NCI-H2107 treated with DMSO at 0.1 percent for 48 hours (cell line): ENCODE measurements around the gene PLSCR4.
"Not testable (repeated sequence)": the region's sequence is repeated elsewhere in the genome, so short reads cannot be mapped to it uniquely, and the experiment has no call there.

Experiments
- DNase-seq: peaks from one replicate; lab custom pipeline; 2025; ENCODE audit not compliant: unreplicated experiment; lab: John Stamatoyannopoulos, UW

PLSCR4 gene

DNA sequence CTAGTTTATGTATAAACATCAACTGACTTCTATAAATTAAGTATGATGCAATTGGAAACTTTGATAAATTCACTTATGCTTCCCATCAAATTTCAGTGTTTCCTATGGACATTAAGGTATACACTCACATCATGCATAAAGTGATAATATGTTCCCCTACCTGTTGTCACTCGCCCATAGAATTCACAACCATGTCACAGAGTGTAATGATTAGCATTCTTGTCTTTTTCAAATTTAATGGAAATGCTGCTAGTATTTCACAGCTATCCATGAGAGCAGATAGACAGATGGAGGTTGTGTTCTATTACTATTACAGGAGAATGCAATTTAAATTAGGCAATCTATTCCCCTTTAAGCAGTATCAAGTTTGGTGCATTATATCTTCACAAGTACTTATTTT is 984 bp downstream of the PLSCR4 start:
- DNase-seq: no peak

DNA sequence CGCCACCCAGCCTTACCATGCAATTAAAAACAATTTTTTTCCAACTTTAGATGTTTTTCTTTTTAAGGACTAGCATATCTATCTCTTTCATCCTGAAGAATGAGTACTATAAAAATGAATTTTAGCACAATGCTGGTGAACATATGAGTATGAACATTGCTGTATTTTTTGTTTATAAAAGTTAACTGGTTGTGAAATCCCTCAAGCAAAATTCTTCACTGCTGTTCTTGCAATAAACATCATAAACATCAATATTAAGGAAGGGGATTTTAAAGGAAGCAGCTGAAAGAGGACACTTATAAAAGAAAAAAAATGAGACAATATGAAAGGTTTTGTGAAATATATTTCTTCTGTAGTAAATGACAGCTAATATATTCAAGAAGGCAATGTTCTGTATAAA is 3.0 kb downstream of the PLSCR4 start:
- DNase-seq: no peak

DNA sequence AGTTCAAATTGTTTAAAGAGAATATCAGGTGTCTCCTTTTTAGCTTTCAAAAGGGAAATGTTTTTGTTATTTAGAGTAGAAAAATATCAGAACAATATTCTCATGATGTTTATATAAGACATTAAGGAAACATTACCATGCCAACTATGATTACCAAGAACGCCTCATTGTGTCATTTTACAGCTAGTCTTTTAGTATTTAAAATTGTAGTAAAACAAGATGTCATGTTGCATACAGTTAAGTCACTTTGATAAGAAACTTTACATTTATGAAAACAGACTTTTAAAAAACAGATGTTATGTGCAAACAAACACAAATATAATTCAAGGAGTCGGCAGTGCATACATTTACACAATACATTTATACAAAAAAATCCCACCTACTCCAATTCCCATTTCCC is 4.4 kb downstream of the PLSCR4 start:
- DNase-seq: no peak

DNA sequence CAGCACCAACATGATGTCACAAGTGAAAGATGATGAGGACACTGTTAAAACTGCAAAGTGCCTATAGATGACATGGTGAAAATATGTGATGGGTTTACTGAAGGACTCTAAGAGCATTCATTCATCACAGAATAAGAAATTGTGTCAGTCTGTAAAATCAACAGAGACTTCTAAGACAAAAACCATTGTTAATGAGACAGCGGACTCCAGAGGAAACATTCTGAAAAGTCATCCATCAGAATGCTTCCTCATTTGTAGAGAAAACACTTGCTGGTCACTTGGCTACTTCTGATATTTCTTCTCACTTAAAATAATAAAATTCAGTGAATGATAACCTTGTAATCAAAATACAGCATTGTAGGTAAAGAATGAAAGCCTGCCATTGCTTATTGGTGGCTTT is 7.3 kb downstream of the PLSCR4 start:
- DNase-seq: no peak

DNA sequence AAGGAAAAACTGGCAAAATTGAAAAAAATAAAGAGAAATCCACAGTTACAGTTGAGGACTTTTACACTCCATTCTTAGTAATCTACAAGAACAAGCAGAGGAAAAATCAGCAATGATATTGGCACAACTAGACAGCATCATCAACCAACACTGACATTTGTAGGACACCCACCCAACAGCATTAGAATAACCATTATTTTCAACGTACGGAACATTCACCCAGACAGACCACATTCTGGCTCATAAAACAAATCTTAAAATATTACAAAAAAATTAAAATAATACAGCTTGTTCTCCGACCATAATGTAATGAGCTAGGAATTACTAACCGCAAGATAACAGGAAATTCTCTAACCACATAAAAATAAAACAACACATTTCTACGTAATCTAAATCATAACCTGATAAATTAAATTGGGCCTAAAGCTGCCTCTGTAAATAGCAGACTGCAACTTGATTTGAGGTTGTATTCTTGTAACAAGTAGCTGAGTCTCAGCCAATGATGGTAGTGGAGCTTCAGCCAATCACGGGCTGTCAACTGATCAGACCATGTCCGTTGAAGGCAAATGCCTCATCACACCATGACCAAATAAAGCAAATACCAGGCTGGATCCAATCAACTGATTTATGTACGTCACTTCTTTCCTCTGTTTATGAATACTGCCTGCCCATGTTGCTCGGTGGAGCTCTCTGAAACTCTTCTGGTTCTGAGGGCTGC is 9.2 kb downstream of the PLSCR4 start:
- no peak for DNase-seq

DNA sequence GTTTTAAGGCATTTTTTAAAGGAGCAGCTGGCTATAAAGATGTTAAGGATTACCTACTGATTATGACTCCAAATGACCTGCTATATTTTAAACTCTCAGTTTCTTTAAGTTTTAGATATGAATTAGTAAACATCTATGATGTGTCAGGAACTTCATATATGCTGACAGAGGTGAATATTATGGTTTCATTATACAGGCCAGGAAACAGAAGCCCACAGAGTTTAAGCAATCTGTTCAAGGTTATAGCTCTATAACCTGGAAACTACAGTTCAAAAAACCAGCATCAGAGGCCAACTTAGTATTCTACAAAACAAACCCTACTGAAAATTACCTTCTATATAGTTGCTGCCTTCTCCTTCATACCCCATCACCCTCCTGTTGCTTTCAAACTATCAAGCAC is 17.4 kb downstream of the PLSCR4 start:
- no peak for DNase-seq

DNA sequence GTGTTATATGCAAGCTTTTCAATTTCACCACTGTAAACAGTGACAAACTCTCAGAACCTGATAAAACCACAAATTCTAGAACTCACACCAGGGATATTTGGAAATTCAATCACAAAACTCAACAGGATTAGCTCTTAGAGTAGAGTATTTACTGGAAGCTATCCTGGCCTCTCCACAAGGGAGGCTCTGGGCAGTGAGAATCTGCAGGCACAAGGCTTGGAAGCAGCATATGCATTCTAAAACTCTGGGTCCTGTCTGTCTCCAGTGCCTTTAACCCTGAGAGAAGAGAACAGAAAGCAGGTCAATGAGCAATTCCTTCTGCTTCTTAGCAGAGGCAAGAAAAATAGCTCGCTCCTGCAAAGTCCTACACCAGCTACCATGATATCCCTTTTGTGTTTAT is 23.4 kb downstream of the PLSCR4 start:
- DNase-seq: no peak

DNA sequence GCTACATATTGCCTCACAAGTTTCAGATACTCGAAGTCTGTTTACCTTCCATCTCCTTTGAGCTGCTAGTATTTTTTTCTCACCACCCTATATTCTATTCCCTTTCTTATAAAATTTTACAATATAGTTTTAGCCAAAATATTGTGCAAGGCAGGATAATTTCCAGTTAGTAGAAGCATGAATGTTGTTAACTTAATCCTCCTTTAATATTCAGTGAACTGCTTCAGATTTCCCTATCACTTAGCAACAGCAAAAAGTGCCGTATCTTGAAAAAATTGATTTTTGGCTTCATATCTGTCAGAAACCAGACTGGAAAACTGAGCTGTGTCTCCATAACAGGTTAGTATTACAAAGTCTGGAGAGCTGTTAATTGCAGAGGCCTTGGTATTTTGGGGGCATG is 24.0 kb downstream of the PLSCR4 start:
- DNase-seq: no peak

DNA sequence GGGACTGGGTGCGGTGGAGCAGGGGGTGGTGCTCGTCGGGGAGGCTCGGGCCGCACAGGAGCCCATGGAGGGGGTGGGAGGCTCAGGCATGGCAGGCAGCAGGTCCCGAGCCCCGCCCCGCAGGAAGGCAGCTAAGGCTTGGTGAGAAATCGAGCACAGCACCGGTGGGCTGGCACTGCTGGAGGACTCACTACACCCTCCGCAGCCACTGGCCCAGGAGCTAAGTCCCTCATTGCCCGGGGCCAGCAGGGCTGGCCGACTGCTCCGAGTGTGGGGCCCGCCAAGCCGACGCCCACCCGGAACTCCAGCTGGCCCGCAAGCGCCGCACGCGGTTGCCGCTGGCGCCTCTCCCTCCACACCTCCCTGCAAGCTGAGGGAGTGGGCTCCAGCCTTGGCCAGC is 25.4 kb downstream of the PLSCR4 start:
- DNase-seq: not testable (repeated sequence)

DNA sequence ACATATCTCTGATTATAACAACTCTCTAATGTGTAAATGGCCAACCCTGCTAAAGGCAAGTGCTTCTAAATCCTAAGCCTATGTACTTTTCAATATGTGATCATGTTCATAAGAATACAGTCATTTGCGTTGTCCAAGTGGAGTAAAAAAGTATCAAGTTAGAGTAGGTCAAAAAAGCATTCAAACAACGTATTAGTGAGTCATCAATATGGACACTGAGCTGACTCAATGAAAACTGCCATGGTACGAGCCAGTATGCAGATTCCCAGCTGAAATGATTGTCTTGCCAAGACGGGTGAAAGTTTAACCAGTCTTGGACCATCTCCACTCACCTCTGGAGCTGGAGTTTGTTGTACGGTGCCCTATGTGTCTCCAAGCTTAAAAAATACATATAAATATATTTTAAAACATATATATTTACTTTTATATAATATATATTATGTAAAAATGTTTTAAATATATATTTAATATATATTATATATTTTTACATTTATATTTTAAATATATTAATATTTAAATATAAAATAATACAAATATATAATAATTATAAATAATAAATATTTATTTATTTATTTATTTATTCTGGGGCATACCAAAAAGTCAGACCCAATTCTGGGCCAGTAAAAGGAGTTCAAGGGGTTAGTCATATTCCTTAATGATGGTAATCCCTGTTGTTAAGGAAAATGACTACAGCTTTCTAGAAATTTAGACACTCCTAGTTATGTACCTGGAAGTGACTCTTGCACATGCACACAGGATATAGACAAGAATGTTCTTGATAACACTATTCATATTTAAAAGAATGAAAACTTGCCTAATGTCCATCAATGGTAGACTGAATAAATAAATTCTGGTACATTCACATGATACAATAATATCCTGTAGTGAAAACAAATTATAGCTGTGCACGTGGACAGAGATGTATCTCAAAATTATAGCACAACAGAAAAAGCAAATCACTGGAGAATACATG is 27.2 kb downstream of the PLSCR4 start:
- DNase-seq: no peak

DNA sequence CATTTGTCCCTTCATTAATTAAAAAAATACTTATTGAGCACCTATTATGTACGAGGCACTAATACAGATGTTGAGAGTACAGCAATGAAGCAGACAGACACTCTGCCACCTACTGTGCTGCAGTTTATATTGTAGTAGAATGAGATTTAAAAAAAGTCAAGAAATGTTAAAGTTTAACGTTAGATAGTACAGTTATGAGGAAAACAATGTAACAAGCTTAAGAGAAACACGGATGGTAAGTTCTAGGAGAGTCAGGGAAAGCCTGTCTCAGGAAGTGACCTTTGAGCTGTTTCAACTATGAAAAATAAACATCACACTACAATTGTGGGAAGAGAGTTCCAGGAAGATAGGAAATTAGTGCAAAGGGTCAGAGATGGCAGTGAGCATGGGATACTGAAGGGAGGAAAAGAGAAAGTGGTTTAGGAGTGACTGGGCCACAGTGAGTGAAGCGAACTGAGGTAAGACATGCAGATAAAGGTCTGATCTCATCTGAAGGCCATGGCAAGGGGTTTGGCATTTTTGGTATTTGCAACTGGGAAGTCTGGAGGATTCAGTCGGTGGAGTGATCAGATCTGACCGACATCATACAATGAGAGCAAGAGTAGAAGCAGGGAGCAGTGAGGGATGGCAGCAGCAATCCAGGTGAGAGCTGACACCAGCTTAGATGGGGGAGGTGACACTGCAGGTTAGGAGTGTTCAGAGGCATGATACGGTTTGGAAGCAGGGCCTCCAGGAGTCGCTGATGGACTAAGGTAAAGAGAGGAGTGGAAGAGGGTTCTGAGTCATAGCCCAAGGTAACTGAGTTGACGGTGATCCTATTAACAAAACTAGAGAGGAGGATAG is 28.5 kb downstream of the PLSCR4 start:
- no peak for DNase-seq

DNA sequence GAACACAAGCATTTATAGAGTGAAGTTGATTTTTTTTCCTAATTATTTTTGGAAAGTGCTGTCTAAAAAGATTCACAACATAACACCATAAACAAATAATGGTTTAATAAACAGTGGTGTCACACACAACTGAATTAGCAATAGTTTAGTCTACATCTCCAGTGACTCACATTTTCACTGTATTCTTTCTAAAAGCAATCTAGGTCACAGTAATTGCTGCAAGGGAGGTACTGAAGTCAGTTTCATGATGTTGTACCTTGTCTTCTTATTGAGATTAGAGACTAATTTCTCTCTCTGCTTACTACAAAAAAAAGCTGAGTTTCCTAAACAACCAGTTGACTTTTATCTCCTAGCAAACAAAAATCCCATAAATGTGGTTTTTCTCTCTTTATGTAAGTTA is 29.6 kb downstream of the PLSCR4 start:
- DNase-seq: no peak

DNA sequence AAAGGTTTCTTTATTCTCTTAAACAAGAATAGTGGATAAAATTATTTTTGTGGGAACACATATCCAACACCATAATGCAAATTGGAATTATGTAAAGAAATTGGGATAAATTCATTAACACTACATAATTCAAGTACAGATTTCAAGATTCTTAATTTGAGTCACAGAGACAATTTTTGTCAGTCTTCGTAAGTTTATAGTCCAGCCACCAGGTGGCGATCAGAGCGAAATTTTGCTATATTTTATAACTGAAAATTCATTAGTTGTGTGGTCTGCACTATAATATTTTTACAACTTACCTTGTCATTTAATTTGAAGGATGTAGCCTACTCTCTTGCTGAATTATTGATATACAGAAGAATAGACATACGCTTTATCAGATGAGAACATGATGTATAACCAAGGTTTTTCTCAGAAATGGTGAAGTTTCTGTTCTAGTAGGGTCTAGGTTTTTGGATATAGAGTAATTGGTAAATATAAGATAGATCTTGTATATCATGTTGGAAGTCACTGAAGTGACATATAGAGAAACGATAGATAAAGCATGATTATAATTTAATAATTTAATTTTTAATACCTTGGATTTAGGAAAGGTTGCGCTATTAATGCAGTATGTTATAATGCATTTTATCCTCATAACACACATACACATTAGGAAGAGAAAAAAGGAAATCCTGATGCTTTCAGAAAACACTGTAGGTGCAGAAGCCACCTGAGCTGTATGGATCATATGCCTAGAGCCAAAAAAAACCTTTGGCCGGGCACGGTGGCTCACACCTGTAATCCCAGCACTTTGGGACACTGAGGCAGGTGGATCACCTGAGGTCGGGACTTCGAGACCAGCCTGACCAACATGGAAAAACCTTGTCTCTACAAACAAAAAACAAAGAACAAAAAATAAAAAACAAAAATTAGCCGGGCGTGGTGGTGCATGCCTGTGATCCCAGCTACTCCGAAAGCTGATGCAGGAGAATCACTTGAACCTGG is 31.7 kb downstream of the PLSCR4 start:
- peak; percentile 26 for DNase-seq

DNA sequence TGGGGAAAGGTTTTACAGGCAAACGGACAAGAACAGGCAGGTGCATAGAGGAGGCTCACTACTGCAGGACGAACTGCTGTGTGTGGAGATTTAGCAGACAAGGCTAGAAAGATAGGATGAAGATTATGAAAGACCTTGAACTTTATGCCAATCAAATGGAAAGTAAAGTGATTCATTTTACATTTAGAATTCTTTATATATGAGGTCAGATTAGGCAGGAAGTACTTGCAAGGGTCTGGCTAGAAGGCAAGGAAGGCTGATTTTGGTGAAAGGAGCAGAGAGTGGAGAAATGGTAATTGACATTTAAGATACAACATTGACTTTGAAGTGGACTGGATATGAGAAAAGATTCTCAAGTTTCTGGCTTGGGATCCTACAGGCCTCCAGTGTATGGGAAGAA is 33.6 kb downstream of the PLSCR4 start:
- no peak for DNase-seq

DNA sequence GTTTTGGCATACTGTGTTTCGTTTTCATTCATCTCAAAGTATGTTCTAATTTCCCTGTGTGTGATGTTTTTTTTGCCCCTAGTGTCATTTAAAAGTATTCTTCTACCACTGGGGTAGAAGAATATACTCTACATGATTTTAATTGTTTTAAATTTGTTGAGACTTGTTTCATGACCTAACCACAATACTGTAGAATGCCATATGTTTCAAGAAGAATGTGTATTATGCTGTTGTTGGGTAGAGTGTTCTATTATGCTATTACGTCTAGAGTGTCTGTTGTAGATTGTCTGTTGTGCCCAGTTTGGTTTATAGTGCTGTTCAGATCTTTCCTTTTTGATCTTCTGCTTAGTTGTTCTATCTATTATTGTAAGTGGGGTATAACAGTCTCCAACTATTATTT is 36.4 kb downstream of the PLSCR4 start:
- no peak for DNase-seq

DNA sequence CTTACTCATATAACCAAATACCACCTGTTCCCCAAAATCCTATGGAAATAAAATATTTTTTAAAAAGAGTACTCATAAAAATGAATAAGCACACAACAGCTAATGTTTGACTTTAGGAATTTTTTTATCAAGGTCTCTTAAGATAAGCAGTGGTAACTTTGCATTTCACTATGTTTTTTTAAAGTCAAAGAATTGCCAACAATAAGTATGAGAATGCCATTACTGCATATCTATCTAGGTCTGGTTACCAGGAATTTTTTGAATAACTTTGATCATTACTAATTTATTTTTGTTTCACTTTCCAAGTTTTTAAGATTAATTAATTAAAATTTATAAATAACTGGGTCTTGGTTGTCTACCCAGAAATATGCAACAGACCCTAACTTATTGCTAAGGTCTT is 41.5 kb downstream of the PLSCR4 start:
- no peak for DNase-seq

DNA sequence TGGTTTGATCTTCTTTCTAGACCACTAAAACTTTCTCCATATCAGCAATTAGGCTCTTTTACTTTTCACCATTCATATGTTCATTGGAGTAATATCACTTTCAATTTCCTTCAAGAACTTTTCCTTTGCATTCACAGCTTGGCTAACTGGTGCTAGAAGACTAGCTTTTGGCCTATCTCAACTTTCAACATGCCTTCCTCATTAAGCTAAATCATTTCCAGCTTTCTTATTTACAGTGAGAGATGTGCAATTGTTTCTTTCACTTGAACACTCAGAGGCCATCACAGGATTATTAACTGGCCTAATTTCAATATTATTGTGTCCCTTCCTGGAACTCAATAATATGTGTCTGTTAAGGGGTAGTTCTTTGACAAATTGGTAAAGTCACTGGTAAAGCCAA is 47.1 kb downstream of the PLSCR4 start:
- no peak for DNase-seq

DNA sequence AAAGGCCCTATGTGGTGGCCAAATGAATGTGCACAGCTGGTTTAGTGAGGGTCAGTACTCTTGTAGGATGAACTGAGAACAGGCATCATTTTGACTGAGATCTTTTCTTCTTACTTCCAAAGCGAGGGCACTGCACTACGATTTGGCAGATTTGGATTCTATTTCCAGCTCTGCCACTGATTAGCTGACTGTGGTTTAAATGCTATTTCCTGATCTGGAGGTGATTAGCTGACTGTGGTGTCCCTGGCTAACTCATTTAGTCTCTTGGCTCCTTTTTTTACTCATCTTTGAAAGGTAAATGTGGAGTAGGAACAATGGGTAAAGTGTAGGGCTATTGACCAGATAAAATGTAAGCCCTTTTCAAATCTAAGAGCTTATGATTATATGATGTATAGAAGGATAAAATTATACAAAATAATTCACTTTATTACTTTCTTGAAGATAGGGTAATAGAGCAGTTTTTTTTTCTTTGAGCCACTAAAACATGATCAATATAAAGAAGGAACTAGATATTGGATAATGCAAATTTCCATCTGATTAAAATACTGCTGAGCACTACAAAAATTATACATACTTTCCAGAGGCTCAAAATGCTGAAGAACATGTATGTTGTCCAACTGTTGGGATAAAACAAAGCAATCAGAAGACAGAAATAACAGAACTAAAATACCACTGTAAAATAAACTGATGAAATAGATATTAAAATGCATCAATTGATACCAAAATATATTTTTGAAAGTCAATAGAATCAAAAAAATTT is 50.3 kb downstream of the PLSCR4 start:
- DNase-seq: no peak

DNA sequence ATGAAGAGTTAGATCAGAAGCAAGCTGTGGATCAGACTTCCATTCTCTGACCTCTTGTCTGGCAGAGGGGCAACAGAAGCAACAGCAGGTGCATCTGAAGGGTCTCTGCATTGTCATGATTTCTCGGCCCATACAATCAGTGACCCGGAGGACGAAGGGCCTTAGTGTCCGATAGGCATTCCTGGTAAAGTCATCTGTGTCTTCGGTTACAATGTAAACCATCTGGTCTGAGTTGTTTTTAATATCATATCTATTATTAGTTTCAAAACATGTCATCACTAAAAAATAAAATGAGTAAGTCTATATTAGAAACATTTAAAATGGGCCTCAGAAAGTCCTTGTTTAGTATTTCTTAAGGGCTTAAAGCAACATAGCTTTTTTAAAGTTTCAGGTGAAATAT is 51.1 kb downstream of the PLSCR4 start:
- DNase-seq: no peak

DNA sequence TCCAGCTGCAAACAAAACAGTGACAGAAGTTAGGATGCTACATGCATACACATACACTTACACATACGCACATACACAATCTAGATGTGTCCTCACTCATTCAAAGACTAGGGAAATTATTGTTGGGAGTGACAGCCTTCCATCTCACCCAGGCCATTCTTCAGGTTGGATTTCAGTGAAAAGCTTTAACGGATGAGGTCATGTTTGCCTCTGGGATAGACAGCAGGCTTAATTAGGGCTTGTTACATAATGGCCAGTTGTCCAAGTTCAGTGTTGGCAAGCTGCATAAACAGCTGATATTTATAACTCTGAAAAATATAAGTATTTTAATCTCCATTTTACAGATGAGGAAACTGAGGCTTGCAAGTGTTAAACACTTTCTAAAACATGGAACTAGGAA is 54.1 kb downstream of the PLSCR4 start:
- DNase-seq: no peak
